HCT116 (cell line): ENCODE results near the gene AFDN. TPM values are rescaled to one million over a fixed set of nuclear protein-coding genes. Genes with fewer than 3 reads are reported as not detected.

Experiments
- ATAC-seq: fragments of 200-7000 bp; cut with Tn5 transposase; 2 replicates; pipeline ENCODE4 v1.9.1; 2020; ENCODE audit warnings: mild to moderate bottlenecking, moderate library complexity
- BruUV-seq: library from RNA; stranded (reverse); fragments of 400-500 nt; replicated peaks from 2 replicates; lab custom pipeline; 2021; lab: Mats Ljungman, UMichigan
- CTCF ChIA-PET: fragments of 300-600 bp; sonication (Branson Sonifier 250); formaldehyde crosslinking; loops from one replicate; lab custom pipeline; 2021; ENCODE audit warnings: antibody characterized with exemption; lab: Charles Lee
- POLR2A ChIA-PET: fragments of 300-600, 350-600 bp; sonication (Branson Sonifier 250); formaldehyde crosslinking; loops from one replicate; lab custom pipeline; 2021; ENCODE audit warnings: antibody characterized with exemption; lab: Charles Lee
- RAD21 ChIA-PET, 2 experiments: fragments of 300-600 bp; sonication (Branson Sonifier 250); formaldehyde crosslinking; loops; one replicate each; lab custom pipeline; 2023; ENCODE audit warnings: low total read pairs in 2 of 2; ENCODE audit not compliant: uncharacterized antibody in 2 of 2, unreplicated experiment in 2 of 2, low non-redundant PET in 1 of 2; lab: Charles Lee
- DNase-seq: peaks from one replicate; pipeline ENCODE4 v3.0.0-alpha.2; 2010; ENCODE audit warnings: low read depth, low spot score
- H2AFZ ChIP-seq: fragments of 200-600 bp; shearing (Covaris generic), sonication (generic); 2 replicates; pipeline ENCODE4 v1.6.1; 2017; ENCODE audit warnings: low read depth, mixed run types, mixed read lengths, antibody characterized with exemption, low read length; ENCODE audit not compliant: poor library complexity, severe bottlenecking
- H3K27ac ChIP-seq: 2 replicates; pipeline ENCODE4 v1.5.1; 2012; ENCODE audit warnings: low read depth, low read length
- H3K27me3 ChIP-seq: fragments of 200-600 bp; sonication (generic); 2 replicates; pipeline ENCODE4 v1.6.1; 2016; ENCODE audit warnings: mixed run types, low read length, mixed read lengths; ENCODE audit not compliant: insufficient read depth
- H3K36me3 ChIP-seq, 2 experiments: fragments of 200-500 bp in 1 of 2; fragments of 200-600 bp in 1 of 2; sonication (Bioruptor generic) in 1 of 2; sonication (generic) in 1 of 2; 2 replicates each; pipeline versions ENCODE4 v1.5.1 to v1.6.1; 2014 to 2016; ENCODE audit warnings: low read length in 2 of 2, inconsistent platforms in 1 of 2, mixed read lengths in 1 of 2, mixed run types in 1 of 2; ENCODE audit not compliant: insufficient read depth in 2 of 2, control insufficient read depth in 1 of 2
- H3K4me1 ChIP-seq, 2 experiments: fragments of 200-600 bp in 1 of 2; sonication (generic) in 1 of 2; 2 replicates each; pipeline versions ENCODE4 v1.5.1 to v1.6.1; 2012 to 2017; ENCODE audit warnings: low read length in 2 of 2, inconsistent platforms in 1 of 2, mild to moderate bottlenecking in 1 of 2, mixed read lengths in 1 of 2, mixed run types in 1 of 2, moderate library complexity in 1 of 2; ENCODE audit not compliant: insufficient read depth in 2 of 2, control insufficient read depth in 1 of 2
- H3K4me2 ChIP-seq: fragments of 200-600 bp; sonication (generic); 2 replicates; pipeline ENCODE4 v1.6.1; 2017; ENCODE audit warnings: mixed run types, low read length, mixed read lengths
- H3K4me3 ChIP-seq, 2 experiments: fragments of 200-600 bp in 1 of 2; sonication (generic) in 1 of 2; replicated peaks in 1 of 2; 2 replicates each; pipeline ENCODE4 v1.5.1; 2011 to 2016; ENCODE audit warnings: low read length in 2 of 2, control low read depth in 1 of 2, low read depth in 1 of 2, mild to moderate bottlenecking in 1 of 2, mixed read lengths in 1 of 2, mixed run types in 1 of 2
- H3K79me2 ChIP-seq: fragments of 200-600 bp; sonication (generic); 2 replicates; pipeline ENCODE4 v1.6.1; 2017; ENCODE audit warnings: mild to moderate bottlenecking, mixed run types, low read length, moderate library complexity, mixed read lengths; ENCODE audit not compliant: insufficient read depth
- H3K9ac ChIP-seq: fragments of 200-600 bp; sonication (generic); 2 replicates; pipeline ENCODE4 v1.6.1; 2016; ENCODE audit warnings: low read length, mixed read lengths
- H3K9me2 ChIP-seq: fragments of 200-600 bp; sonication (generic), shearing (Covaris generic); 2 replicates; pipeline ENCODE4 v1.6.1; 2017; ENCODE audit warnings: mixed run types, mild to moderate bottlenecking, moderate library complexity; ENCODE audit not compliant: insufficient read depth
- H3K9me3 ChIP-seq, 2 experiments: fragments of 200-500 bp in 1 of 2; fragments of 200-600 bp in 1 of 2; sonication (Bioruptor generic) in 1 of 2; sonication (generic) in 1 of 2; 2 replicates each; pipeline ENCODE4 v1.6.1; 2014 to 2017; ENCODE audit warnings: low read length in 2 of 2, mixed read lengths in 2 of 2, inconsistent platforms in 1 of 2, low read depth in 1 of 2, mild to moderate bottlenecking in 1 of 2, mixed run types in 1 of 2, moderate library complexity in 1 of 2; ENCODE audit not compliant: control insufficient read depth in 1 of 2, insufficient read depth in 1 of 2
- H4K20me1 ChIP-seq: fragments of 200-600 bp; sonication (generic), shearing (Covaris generic); 2 replicates; pipeline ENCODE4 v1.6.1; 2017; ENCODE audit warnings: mixed run types, mild to moderate bottlenecking, moderate library complexity; ENCODE audit not compliant: insufficient read depth
- CEBPB ChIP-seq: IDR thresholded peaks from 2 replicates; pipeline ENCODE4 v1.6.1; 2012; ENCODE audit warnings: low read depth
- ELF1 ChIP-seq: IDR thresholded peaks from 2 replicates; pipeline ENCODE4 v1.6.1; 2012; ENCODE audit warnings: low read depth, borderline replicate concordance
- EZH2 ChIP-seq: fragments of 200-600 bp; sonication (generic); IDR thresholded peaks from 2 replicates; pipeline ENCODE4 v1.6.1; 2017; ENCODE audit warnings: antibody characterized with exemption, mixed run types
- EZH2phosphoT487 ChIP-seq: fragments of 200-600 bp; IDR thresholded peaks from 2 replicates; pipeline ENCODE4 v1.6.1; 2018; ENCODE audit warnings: antibody characterized with exemption, borderline replicate concordance
- FOSL1 ChIP-seq: IDR thresholded peaks from 2 replicates; pipeline ENCODE4 v1.6.1; 2012; ENCODE audit warnings: low read depth
- POLR2A ChIP-seq: IDR thresholded peaks from 2 replicates; pipeline ENCODE4 v1.7.0; 2011; ENCODE audit warnings: borderline replicate concordance; ENCODE audit not compliant: insufficient read depth, insufficient read length; ENCODE audit errors: extremely low read depth
- POLR2AphosphoS5 ChIP-seq: IDR thresholded peaks from 2 replicates; pipeline ENCODE4 v1.6.1; 2011; ENCODE audit warnings: mild to moderate bottlenecking, low read depth, low read length, moderate library complexity
- RAD21 ChIP-seq: IDR thresholded peaks from 2 replicates; pipeline ENCODE4 v1.6.1; 2012; ENCODE audit warnings: low read depth, mild to moderate bottlenecking
- SIN3A ChIP-seq: IDR thresholded peaks from 2 replicates; pipeline ENCODE4 v1.6.1; 2012; ENCODE audit warnings: low read depth
- SP1 ChIP-seq: IDR thresholded peaks from 2 replicates; pipeline ENCODE4 v1.6.1; 2012; ENCODE audit warnings: low read depth
- YY1 ChIP-seq: IDR thresholded peaks from 2 replicates; pipeline ENCODE4 v1.6.1; 2011; ENCODE audit warnings: low read length, low read depth, moderate library complexity, mild to moderate bottlenecking; ENCODE audit not compliant: insufficient replicate concordance; ENCODE audit errors: extremely low read depth
- ZFX ChIP-seq: fragments of 450-650 bp; IDR thresholded peaks from 2 replicates; pipeline ENCODE4 v1.6.1; 2017
- intact Hi-C: fragments of 100-400 bp; cut with micrococcal nuclease; formaldehyde crosslinking; loops from 2 replicates; pipeline ENCODE4 v1.10.0; 2022
- total RNA-seq: library from RNA; stranded (reverse); gene quantifications from one replicate; pipeline ENCODE4 v1.2.1, GENCODE V29; 2021; ENCODE audit not compliant: unreplicated experiment
- TF ChIP-seq, protein P1 (sequence below): IDR thresholded peaks from 2 replicates; pipeline ENCODE4 v1.6.1; 2012; ENCODE audit warnings: low read depth
- TF ChIP-seq, protein P2 (sequence below): IDR thresholded peaks from 2 replicates; pipeline ENCODE4 v1.6.1; 2011; ENCODE audit warnings: mild to moderate bottlenecking, low read length, moderate library complexity; ENCODE audit not compliant: insufficient replicate concordance; ENCODE audit errors: extremely low read depth

Gene AFDN
- total RNA-seq, 1 experiment from 2014 or later: 59.4 TPM

DNA sequence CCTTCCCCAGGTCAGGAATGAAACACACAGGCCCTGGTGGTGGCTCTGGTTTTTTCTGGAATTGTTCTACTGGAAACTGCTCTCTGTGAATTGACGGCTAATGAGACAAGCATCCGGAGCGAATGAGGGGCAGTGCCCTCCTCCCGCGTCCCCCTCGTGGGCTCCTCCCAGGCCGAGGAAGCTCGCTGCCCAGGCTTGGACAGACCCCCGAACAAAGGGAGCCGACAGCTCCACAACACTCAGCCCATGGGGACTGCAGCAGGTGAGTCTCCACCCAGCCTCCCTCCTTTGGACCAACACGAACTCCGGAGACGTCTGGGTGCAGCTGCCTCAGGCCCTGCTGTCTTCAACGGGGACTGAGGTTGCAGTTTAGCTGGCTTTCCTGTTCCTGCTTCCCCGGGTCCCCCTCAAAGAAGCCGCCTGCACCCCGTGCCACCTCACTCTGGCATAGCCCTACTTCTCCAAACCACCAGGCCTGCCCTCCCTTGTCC is 31.3 kb upstream of the AFDN start (continued):
- TF ChIP-seq, protein P1, sequence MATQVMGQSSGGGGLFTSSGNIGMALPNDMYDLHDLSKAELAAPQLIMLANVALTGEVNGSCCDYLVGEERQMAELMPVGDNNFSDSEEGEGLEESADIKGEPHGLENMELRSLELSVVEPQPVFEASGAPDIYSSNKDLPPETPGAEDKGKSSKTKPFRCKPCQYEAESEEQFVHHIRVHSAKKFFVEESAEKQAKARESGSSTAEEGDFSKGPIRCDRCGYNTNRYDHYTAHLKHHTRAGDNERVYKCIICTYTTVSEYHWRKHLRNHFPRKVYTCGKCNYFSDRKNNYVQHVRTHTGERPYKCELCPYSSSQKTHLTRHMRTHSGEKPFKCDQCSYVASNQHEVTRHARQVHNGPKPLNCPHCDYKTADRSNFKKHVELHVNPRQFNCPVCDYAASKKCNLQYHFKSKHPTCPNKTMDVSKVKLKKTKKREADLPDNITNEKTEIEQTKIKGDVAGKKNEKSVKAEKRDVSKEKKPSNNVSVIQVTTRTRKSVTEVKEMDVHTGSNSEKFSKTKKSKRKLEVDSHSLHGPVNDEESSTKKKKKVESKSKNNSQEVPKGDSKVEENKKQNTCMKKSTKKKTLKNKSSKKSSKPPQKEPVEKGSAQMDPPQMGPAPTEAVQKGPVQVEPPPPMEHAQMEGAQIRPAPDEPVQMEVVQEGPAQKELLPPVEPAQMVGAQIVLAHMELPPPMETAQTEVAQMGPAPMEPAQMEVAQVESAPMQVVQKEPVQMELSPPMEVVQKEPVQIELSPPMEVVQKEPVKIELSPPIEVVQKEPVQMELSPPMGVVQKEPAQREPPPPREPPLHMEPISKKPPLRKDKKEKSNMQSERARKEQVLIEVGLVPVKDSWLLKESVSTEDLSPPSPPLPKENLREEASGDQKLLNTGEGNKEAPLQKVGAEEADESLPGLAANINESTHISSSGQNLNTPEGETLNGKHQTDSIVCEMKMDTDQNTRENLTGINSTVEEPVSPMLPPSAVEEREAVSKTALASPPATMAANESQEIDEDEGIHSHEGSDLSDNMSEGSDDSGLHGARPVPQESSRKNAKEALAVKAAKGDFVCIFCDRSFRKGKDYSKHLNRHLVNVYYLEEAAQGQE: no peak
- TF ChIP-seq POLR2A: no peak
- no peak for TF ChIP-seq EZH2phosphoT487
- no peak for TF ChIP-seq FOSL1
- no peak for TF ChIP-seq SIN3A
- TF ChIP-seq YY1: no peak
- TF ChIP-seq POLR2AphosphoS5: no peak
- TF ChIP-seq ELF1: no peak

DNA sequence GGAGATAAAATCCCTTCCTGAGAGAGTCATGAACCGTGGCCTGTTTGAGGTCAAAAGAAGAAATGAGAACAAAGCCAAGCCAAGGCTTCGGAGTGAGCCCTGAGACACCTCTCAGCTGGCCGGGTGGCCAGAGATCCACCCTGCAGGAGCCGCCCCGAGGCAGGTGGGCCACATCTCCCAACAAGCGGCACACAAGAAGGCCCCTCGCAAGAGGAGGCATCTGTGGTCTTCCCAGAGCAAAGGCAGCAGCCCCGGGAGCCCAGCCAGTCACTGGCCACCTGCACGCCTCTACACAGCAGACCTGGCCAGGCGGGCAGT is 30.9 kb upstream of the AFDN start:
- Histone ChIP-seq H3K4me3 (no peak overlapping the region), H3K4me1 (no peaks in the 10 kb centered on the region), H3K79me2 (no peaks in the 10 kb centered on the region), H2AFZ (no peak overlapping the region), H3K9me3 (no peaks in the 10 kb centered on the region), H3K9ac (no peak overlapping the region), H3K36me3 (no peaks in the 10 kb centered on the region), H3K4me2 (no peak overlapping the region), H3K9me2 (no peaks in the 10 kb centered on the region), H3K27ac (no peak overlapping the region), H4K20me1 (no peaks in the 10 kb centered on the region), H3K27me3 (0 out of 2 replicates have a peak, but pooled peaks cover 4% of the 10 kb centered on the region)
- ChIA-PET POLR2A (no interaction called here), RAD21 (no interaction called here), CTCF (no interaction called here)
- intact Hi-C loops: no loop called here
- BruUV-seq: no TSS peak
- DNase-seq (no peak), ATAC-seq (no peak)
- no peak for TF ChIP-seq ZFX
- no peak for TF ChIP-seq SIN3A
- TF ChIP-seq SP1: no peak
- TF ChIP-seq, protein P2, sequence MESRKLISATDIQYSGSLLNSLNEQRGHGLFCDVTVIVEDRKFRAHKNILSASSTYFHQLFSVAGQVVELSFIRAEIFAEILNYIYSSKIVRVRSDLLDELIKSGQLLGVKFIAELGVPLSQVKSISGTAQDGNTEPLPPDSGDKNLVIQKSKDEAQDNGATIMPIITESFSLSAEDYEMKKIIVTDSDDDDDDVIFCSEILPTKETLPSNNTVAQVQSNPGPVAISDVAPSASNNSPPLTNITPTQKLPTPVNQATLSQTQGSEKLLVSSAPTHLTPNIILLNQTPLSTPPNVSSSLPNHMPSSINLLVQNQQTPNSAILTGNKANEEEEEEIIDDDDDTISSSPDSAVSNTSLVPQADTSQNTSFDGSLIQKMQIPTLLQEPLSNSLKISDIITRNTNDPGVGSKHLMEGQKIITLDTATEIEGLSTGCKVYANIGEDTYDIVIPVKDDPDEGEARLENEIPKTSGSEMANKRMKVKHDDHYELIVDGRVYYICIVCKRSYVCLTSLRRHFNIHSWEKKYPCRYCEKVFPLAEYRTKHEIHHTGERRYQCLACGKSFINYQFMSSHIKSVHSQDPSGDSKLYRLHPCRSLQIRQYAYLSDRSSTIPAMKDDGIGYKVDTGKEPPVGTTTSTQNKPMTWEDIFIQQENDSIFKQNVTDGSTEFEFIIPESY: no peak
- TF ChIP-seq EZH2: no peak
- TF ChIP-seq RAD21: no peak
- no peak for TF ChIP-seq FOSL1
- no peak for TF ChIP-seq CEBPB
